MCF 10A (cell line): Measurements from ENCODE around the gene KCNH1. TPM values are rescaled to one million over a fixed set of nuclear protein-coding genes. Genes with fewer than 3 reads are reported as not detected.
A peak's percentile ranks its signal among the peaks of the same experiment; 100 is the strongest.

Source experiments
- BruUV-seq: library from RNA; stranded (reverse); fragments of 400-500 nt; replicated peaks from 2 replicates; lab custom pipeline; 2021; lab: Mats Ljungman, UMichigan
- CTCF ChIA-PET: fragments of 300-600 bp; sonication (Branson Sonifier 250); formaldehyde crosslinking; extraction: SDS; loops from one replicate; lab custom pipeline; 2021; ENCODE audit warnings: antibody characterized with exemption, inconsistent platforms; lab: Yijun Ruan, JAX
- POLR2A ChIA-PET: fragments of 300-600, 350-650 bp; sonication (Branson Sonifier 250); formaldehyde crosslinking; extraction: SDS; loops from one replicate; lab custom pipeline; 2020; ENCODE audit warnings: antibody characterized with exemption, inconsistent platforms; lab: Yijun Ruan, JAX
- DNase-seq: peaks from one replicate; pipeline ENCODE4 v3.0.0-alpha.2; 2018; ENCODE audit not compliant: unreplicated experiment
- H3K27ac Mint-ChIP-seq: one replicate; pipeline ENCODE4 v1.8.0; 2022; ENCODE audit warnings: mild to moderate bottlenecking, low read depth, mixed read lengths; ENCODE audit not compliant: unreplicated experiment
- H3K27me3 Mint-ChIP-seq: one replicate; pipeline ENCODE4 v1.8.0; 2022; ENCODE audit warnings: mixed read lengths; ENCODE audit not compliant: insufficient read depth, unreplicated experiment
- H3K36me3 Mint-ChIP-seq: one replicate; pipeline ENCODE4 v1.8.0; 2022; ENCODE audit warnings: mild to moderate bottlenecking, moderate library complexity, mixed read lengths; ENCODE audit not compliant: insufficient read depth, unreplicated experiment
- H3K4me1 Mint-ChIP-seq: one replicate; pipeline ENCODE4 v1.8.0; 2022; ENCODE audit warnings: mixed read lengths; ENCODE audit not compliant: insufficient read depth, unreplicated experiment
- H3K4me3 Mint-ChIP-seq: one replicate; pipeline ENCODE4 v1.8.0; 2022; ENCODE audit warnings: mild to moderate bottlenecking, moderate library complexity, mixed read lengths; ENCODE audit not compliant: unreplicated experiment
- H3K9me3 Mint-ChIP-seq: one replicate; pipeline ENCODE4 v1.8.0; 2022; ENCODE audit warnings: mixed read lengths; ENCODE audit not compliant: unreplicated experiment
- intact Hi-C: fragments of 100-400 bp; cut with micrococcal nuclease; formaldehyde crosslinking; loops from 2 replicates; pipeline ENCODE4 v1.14.1; 2022
- total RNA-seq: library from RNA; stranded (reverse); gene quantifications from 2 replicates; pipeline ENCODE4 v1.2.3, GENCODE V29; 2022
- TF ChIP-seq, protein P1 (sequence below): fragments of 200-600 bp; IDR thresholded peaks from one replicate; pipeline ENCODE4 v1.8.0; 2022; ENCODE audit warnings: antibody characterized with exemption, mild to moderate bottlenecking; ENCODE audit not compliant: unreplicated experiment

The KCNH1 gene
- total RNA-seq, 1 experiment from 2014 or later: 0.19 TPM

DNA sequence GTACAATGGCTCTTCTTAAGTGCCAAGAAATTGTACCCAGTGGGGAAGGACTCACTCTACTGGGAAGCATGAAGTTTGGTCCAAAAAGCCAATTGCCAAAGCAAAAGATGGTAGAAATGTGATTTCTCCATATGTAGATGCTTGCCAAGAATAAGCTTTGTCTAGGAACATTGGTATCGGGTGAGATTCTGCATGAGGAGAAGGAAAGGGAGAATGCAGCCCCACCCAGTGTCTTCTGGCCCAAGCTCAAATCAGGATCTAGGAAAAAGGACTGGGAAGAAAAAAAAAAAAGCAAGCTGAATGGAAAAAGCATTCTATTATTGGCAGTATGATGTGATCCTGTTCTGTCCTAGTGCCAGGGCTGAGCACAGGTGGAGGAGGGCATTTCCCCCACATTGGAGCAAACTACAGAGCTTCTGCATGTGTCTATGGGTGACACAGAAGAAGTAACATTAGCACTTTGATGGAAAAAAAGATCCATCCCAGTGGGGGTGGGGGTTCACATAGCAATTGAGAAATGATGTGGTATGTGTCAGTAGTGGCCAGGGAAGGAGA, 226.6 kb downstream of the KCNH1 start:
- peak; percentile 38 for DNase-seq
- POLR2A ChIA-PET: interaction anchor here (0.7 kb wide), 1 partner anchor 221 kb away, joined by 3 read pairs; no protein-coding TSS in a partner anchor
- intact Hi-C loops: no loop called here
- TF ChIP-seq, protein P1, sequence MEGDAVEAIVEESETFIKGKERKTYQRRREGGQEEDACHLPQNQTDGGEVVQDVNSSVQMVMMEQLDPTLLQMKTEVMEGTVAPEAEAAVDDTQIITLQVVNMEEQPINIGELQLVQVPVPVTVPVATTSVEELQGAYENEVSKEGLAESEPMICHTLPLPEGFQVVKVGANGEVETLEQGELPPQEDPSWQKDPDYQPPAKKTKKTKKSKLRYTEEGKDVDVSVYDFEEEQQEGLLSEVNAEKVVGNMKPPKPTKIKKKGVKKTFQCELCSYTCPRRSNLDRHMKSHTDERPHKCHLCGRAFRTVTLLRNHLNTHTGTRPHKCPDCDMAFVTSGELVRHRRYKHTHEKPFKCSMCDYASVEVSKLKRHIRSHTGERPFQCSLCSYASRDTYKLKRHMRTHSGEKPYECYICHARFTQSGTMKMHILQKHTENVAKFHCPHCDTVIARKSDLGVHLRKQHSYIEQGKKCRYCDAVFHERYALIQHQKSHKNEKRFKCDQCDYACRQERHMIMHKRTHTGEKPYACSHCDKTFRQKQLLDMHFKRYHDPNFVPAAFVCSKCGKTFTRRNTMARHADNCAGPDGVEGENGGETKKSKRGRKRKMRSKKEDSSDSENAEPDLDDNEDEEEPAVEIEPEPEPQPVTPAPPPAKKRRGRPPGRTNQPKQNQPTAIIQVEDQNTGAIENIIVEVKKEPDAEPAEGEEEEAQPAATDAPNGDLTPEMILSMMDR: no peak
- Mint-ChIP-seq H3K4me3 (no peak overlapping the region), H3K27ac (no peak overlapping the region), H3K4me1 (peaks cover 23% of the 10 kb centered on the region), H3K36me3 (no peaks in the 10 kb centered on the region), H3K27me3 (no peaks in the 10 kb centered on the region), H3K9me3 (no peaks in the 10 kb centered on the region)
- CTCF ChIA-PET: interaction anchor here (0.6 to 1.8 kb wide), 6 partner anchors 14 to 459 kb away, joined by 3 to 4 read pairs (median 3); no protein-coding TSS in a partner anchor
- no TSS peak for BruUV-seq

DNA sequence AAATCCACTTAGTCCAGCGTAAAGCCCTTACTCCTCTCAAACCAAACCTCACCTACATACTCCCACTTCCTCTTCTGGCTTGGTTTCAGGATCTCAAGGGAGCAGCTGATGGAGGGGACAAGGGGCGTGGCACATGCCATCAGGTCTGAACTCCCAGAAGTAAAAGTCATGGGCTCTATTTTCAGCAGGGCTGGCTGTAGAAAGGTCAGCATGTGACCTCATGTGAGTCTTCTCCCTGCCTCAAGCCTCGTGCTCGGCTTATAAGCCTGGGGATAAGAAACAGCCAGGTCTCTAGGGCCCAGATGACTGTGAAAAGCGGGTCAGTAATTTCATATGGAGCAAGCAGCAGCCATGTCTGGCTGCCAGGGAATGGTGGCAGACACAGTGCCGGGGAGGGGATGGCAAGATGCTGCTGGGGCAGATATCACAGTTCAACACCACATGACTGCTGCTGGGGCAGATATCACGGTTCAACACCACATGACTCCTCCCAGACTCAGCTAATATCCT, 227.9 kb downstream of the KCNH1 start:
- ChIA-PET CTCF (interaction anchor here (1.0 to 1.8 kb wide), 3 partner anchors 15 to 457 kb away, joined by 3 to 4 read pairs (median 3); no protein-coding TSS in a partner anchor), POLR2A (no interaction called here)
- intact Hi-C loops: no loop called here
- no TSS peak for BruUV-seq
- no peaks in the 10 kb centered on the region for H3K36me3 Mint-ChIP-seq
- H3K4me3 Mint-ChIP-seq: no peak overlapping the region
- no peaks in the 10 kb centered on the region for H3K27me3 Mint-ChIP-seq
- no peaks in the 10 kb centered on the region for H3K9me3 Mint-ChIP-seq
- no peak for DNase-seq
- peaks cover 23% of the 10 kb centered on the region for H3K4me1 Mint-ChIP-seq
- TF ChIP-seq, protein P1: no peak
- no peak overlapping the region for H3K27ac Mint-ChIP-seq

DNA sequence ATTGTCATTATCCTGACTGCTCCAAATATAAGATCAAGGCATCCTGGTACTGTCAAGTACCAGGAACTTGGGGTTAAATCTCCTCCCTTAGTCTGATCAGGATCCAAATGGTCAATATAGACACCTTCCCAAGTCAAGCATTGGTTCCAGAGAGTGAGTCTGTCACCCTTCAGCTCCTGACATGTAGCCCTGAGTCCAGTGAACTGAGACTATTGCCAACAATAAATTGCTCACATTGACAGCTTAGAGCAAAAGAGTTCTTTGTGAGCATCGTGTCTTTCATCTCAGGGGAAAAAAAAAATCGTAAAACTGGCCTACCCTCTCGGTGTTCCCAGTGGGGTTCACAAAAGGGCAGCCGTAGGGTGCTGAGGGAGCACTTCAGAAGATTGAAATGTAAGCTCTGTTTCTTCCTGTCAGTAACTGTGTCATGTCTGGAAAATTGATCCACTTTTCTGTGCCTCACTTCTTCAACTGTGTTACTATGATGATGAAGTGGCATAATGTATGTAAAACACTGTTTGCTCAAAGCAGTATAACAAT, 228.5 kb downstream of the KCNH1 start:
- Mint-ChIP-seq H3K27ac (no peak overlapping the region), H3K27me3 (no peaks in the 10 kb centered on the region)
- TF ChIP-seq, protein P1: no peak

DNA sequence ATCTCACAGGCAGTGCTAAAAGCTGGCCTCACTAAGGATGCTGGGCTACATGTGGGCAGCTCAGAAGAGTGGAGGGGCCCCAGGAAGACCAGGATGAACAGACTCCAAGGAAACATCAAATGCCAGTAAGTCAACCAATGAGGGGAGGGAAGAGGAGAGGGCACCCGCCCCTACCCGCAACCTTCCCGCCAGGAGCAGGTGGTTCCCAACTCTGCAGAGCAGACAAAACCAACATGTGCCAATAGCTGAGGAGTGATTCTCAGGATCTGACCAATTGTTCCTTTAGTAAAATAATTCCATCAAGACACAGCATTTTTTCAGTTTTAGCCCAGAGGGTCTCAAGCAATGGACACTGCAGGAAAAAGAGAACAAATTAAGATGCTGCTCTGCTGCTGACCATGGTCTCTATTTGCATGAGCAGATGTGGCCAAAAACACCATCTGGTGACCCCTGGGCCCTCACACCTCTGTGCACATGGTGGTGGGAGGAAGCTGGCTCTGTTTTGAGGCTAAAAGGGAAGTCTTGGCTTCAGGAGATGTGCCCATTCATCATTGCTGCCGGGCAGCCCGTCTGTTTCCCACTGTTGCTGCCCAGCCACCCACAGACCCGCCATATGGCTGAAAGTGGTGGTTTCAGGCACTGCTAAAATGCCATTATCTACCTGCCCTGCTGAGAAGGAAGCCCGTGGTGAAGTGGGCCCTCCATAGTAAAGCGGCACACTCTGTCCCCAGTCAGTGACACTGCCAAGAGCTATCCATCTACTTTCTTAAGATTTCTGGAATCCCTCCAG, 231.8 kb downstream of the KCNH1 start:
- no peaks in the 10 kb centered on the region for H3K27me3 Mint-ChIP-seq
- CTCF ChIA-PET: interaction anchor here (0.6 to 1.4 kb wide), 5 partner anchors 33 to 344 kb away, joined by 3 to 4 read pairs (median 3); no protein-coding TSS in a partner anchor
- H3K27ac Mint-ChIP-seq: no peak overlapping the region
- no peaks in the 10 kb centered on the region for H3K9me3 Mint-ChIP-seq
- H3K36me3 Mint-ChIP-seq: no peaks in the 10 kb centered on the region
- BruUV-seq: no TSS peak
- POLR2A ChIA-PET: interaction anchor here (0.7 kb wide), 1 partner anchor 20 kb away, joined by 3 read pairs; no protein-coding TSS in a partner anchor
- intact Hi-C loops: no loop called here
- no peak overlapping the region for H3K4me3 Mint-ChIP-seq
- no peak for DNase-seq
- TF ChIP-seq, protein P1: no peak
- H3K4me1 Mint-ChIP-seq: peaks cover 13% of the 10 kb centered on the region

More for the DNA sequence above, 228.5 kb downstream of the KCNH1 start:
- POLR2A ChIA-PET: no interaction called here
- intact Hi-C loops: no loop called here
- Mint-ChIP-seq H3K36me3 (no peaks in the 10 kb centered on the region), H3K9me3 (no peaks in the 10 kb centered on the region), H3K4me3 (no peak overlapping the region), H3K4me1 (peaks cover 23% of the 10 kb centered on the region)
- BruUV-seq: no TSS peak
- no peak for DNase-seq
- CTCF ChIA-PET: interaction anchor here (0.6 to 1.8 kb wide), 2 partner anchors 457 to 492 kb away, joined by 3 to 4 read pairs; no protein-coding TSS in a partner anchor
